Ascending aorta (tissue), 2 donors: ENCODE data around the gene RELCH. TPM values are rescaled to one million over a fixed set of nuclear protein-coding genes. Genes with fewer than 3 reads are reported as not detected.

Source experiments
- DNase-seq, 2 donors: peaks; one replicate each; pipeline ENCODE4 v3.0.0-alpha.2; 2019; ENCODE audit warnings: low spot score in 2 of 2
- H3K27ac ChIP-seq, 2 donors: fragments of 200-600 bp; sonication (generic); one replicate each; pipeline ENCODE4 v1.5.1; 2016 to 2017; ENCODE audit warnings: mild to moderate bottlenecking in 1 of 2
- H3K27me3 ChIP-seq: fragments of 200-600 bp; sonication (generic); one replicate; pipeline ENCODE4 v1.5.1; 2017
- H3K36me3 ChIP-seq, 2 donors: fragments of 200-600 bp; sonication (generic); one replicate each; pipeline ENCODE4 v1.5.1; 2016
- H3K4me1 ChIP-seq, 2 donors: fragments of 200-600 bp; sonication (generic); one replicate each; pipeline ENCODE4 v1.5.1; 2016 to 2017; ENCODE audit warnings: mild to moderate bottlenecking in 1 of 2
- H3K4me3 ChIP-seq, 2 donors: fragments of 200-600 bp; sonication (generic); one replicate each; pipeline ENCODE4 v1.5.1; 2016 to 2017; ENCODE audit warnings: mild to moderate bottlenecking in 1 of 2
- H3K9me3 ChIP-seq, 2 donors: fragments of 200-600 bp; sonication (generic); one replicate each; pipeline ENCODE4 v1.5.1; 2016
- intact Hi-C: fragments of 100-400 bp; cut with DNase I; formaldehyde crosslinking; loops from one replicate; pipeline ENCODE4 v1.15.1; 2023
- total RNA-seq: library from RNA; depleted of rRNA; stranded (reverse); fragments of >200 nt; gene quantifications from one replicate; pipeline ENCODE4 v1.1.0, GENCODE V29; 2016
- TF ChIP-seq, protein P1 (sequence below), 3 experiments: fragments of 200-600 bp in 2 of 3; fragments of 450-650 bp in 1 of 3; sonication (generic) in 2 of 3; IDR thresholded peaks; one replicate each; pipeline ENCODE4 v1.5.1; 2016 to 2019; ENCODE audit warnings: antibody characterized with exemption in 3 of 3, mild to moderate bottlenecking in 1 of 3, moderate library complexity in 1 of 3

Gene RELCH
- total RNA-seq, 1 donor from 2014 or later = 26.4 TPM

DNA sequence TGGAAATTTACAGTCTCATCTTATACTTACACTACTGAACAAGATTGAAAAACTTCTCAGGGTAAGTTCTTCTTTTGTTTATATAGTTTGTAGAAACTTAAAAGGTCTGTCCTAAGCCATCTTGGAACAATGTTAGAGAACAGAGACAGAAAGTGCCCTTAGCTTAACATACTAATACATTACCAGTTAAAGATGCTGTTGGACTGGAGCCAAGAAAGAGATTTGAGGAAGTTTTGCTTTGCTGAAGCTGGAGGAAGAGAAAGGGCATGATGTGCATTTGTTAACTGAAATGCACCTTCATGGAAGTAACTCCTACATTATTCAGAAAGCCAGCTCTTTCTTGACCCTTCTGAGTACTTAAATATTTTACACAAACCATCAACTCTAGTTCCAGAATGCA lies 71.6 kb downstream of the RELCH start:
- H3K36me3 ChIP-seq = peaks cover 35 to 45% of the 10 kb centered on the region in 2 donors
- DNase-seq = no peak
- intact Hi-C loops = no loop called here
- TF ChIP-seq, protein P1, sequence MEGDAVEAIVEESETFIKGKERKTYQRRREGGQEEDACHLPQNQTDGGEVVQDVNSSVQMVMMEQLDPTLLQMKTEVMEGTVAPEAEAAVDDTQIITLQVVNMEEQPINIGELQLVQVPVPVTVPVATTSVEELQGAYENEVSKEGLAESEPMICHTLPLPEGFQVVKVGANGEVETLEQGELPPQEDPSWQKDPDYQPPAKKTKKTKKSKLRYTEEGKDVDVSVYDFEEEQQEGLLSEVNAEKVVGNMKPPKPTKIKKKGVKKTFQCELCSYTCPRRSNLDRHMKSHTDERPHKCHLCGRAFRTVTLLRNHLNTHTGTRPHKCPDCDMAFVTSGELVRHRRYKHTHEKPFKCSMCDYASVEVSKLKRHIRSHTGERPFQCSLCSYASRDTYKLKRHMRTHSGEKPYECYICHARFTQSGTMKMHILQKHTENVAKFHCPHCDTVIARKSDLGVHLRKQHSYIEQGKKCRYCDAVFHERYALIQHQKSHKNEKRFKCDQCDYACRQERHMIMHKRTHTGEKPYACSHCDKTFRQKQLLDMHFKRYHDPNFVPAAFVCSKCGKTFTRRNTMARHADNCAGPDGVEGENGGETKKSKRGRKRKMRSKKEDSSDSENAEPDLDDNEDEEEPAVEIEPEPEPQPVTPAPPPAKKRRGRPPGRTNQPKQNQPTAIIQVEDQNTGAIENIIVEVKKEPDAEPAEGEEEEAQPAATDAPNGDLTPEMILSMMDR (IDR thresholded peaks at IDR 0.05) = no peak
- H3K27ac ChIP-seq = no peak overlapping the region
- H3K4me3 ChIP-seq = no peak overlapping the region
- H3K9me3 ChIP-seq = no peaks in the 10 kb centered on the region
- no peaks in the 10 kb centered on the region for H3K27me3 ChIP-seq
- H3K4me1 ChIP-seq = no peaks in the 10 kb centered on the region

DNA sequence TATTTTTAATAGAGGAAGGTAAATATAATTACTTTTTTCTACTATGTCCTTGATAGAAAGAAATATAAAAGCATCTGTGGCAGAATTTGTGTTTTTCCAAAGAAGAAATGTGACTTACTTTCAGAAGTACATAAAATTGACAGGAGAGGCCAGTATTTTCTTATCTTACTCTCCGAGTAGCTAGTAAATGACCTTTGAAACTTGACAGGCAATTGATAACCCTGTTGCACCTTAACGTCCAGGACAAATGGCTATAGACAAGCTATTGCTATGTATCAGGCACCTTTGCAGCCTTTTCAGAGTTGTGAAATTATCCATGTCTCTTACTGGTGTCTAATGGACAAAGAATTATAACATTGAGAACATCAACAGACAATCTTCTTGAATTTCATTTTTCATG lies 75.0 kb downstream of the RELCH start:
- Histone ChIP-seq H3K9me3 (no peaks in the 10 kb centered on the region), H3K4me3 (no peak overlapping the region), H3K36me3 (peaks cover 43 to 45% of the 10 kb centered on the region in 2 donors), H3K4me1 (no peaks in the 10 kb centered on the region), H3K27ac (no peak overlapping the region), H3K27me3 (no peaks in the 10 kb centered on the region)
- no peak for DNase-seq
- intact Hi-C loops = no loop called here
- TF ChIP-seq, protein P1 (IDR thresholded peaks at IDR 0.05) = no peak

DNA sequence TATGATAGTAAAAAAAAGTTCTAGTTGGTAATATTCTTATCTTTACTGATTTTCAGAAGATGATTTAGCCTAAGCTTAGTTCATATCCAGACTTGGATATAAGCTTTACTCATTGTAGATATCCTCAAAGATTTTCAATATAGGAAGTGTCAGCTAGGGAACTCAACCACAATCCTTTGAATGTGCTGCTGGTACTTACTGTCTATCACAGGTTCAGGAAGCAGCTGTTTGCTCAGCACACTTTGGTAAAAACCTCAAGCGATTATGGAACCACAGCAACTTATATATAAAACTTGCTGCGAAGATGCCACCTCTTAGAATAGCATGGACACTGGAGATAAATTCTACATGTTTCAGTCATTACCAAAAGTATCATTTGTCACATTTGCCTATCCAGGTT lies 77.9 kb downstream of the RELCH start:
- H3K36me3 ChIP-seq = peaks cover 33 to 41% of the 10 kb centered on the region in 2 donors
- intact Hi-C loops = no loop called here
- TF ChIP-seq, protein P1 (IDR thresholded peaks at IDR 0.05) = no peak
- H3K27ac ChIP-seq = no peak overlapping the region
- H3K27me3 ChIP-seq = no peaks in the 10 kb centered on the region
- DNase-seq = no peak
- H3K4me1 ChIP-seq = no peaks in the 10 kb centered on the region
- H3K4me3 ChIP-seq = no peak overlapping the region
- H3K9me3 ChIP-seq = no peaks in the 10 kb centered on the region

DNA sequence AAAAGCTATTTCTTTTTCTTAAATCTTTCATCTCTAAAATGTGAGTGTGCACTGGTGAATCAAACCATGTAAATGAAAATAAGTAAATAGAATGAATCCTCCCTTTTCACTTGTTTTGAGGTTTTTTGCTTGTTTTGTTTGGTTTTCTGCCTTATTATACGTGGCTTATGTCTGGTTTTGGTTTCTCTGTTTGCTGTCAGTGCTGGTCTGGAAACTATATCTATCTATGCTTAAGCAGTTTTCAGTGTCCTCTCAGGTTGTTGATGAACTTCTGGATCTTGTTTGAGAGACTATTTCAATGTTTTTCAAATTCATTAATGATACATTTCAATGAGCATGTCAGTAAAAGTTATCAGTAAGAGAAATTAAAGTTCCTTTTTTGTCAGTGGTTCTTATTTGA lies 90.0 kb downstream of the RELCH start:
- Histone ChIP-seq H3K27me3 (no peaks in the 10 kb centered on the region), H3K36me3 (peaks cover 6 to 16% of the 10 kb centered on the region in 2 donors), H3K27ac (no peak overlapping the region), H3K4me1 (peaks cover under 1 to 12% of the 10 kb centered on the region in 2 donors), H3K4me3 (no peak overlapping the region), H3K9me3 (no peaks in the 10 kb centered on the region)
- no peak for DNase-seq
- intact Hi-C loops = no loop called here
- TF ChIP-seq, protein P1 (IDR thresholded peaks at IDR 0.05) = no peak

DNA sequence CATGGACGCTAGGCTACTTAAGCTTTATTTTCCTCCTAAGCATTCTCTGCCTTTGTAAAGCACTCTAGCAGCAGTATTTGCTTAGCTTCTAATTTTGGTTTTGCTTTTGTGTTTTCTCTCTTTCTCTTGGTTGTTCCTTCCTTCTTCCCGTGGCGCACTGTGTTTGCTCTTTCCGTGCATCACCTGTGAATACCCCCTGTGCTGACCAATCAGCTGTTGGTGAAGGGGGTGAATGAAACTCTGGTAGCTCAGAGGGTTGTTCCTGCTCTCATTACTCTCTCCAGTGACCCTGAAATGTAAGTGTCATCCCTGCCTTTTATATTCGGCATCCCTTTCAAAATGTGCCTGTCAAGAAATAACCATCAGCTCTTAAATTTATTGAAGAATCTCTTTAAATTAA lies 92.5 kb downstream of the RELCH start:
- DNase-seq = no peak
- Histone ChIP-seq H3K9me3 (no peaks in the 10 kb centered on the region), H3K36me3 (peaks cover 4 to 7% of the 10 kb centered on the region in 2 donors), H3K27me3 (no peaks in the 10 kb centered on the region), H3K4me3 (no peak overlapping the region), H3K27ac (no peak overlapping the region), H3K4me1 (peaks cover 3 to 22% of the 10 kb centered on the region in 2 donors)
- intact Hi-C loops = no loop called here
- TF ChIP-seq, protein P1 (IDR thresholded peaks at IDR 0.05) = no peak

DNA sequence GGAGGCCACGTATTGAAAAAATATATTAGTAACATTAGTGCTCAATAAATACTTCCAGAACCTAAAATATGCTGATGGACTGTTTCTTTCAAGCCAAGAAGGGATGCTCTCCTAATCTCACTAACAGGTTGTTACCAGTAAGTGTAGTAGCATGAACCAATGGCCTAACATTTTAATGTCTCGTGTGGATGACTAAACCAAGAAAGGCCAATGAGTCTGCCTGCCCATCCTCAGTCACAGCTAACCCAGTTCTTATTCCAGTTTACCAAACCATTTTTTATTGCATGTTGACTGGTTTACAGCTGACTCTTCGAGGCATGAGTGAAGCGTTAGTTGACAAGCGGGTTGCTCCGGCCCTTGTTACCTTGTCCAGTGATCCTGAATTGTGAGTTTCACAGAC lies 93.0 kb downstream of the RELCH start:
- TF ChIP-seq, protein P1 (IDR thresholded peaks at IDR 0.05) = no peak
- H3K27ac ChIP-seq = no peak overlapping the region
- H3K9me3 ChIP-seq = no peaks in the 10 kb centered on the region
- no peak for DNase-seq
- peaks cover 0 to 4% of the 10 kb centered on the region in 2 donors for H3K36me3 ChIP-seq
- H3K4me1 ChIP-seq = peaks cover 3 to 22% of the 10 kb centered on the region in 2 donors
- no peak overlapping the region for H3K4me3 ChIP-seq
- intact Hi-C loops = no loop called here
- H3K27me3 ChIP-seq = no peaks in the 10 kb centered on the region
